ENCODE measurements around the gene FZD10.

- TF ChIP-seq CTCF (IDR thresholded peaks at IDR 0.05) = no peak
- TF ChIP-seq REST (IDR thresholded peaks at IDR 0.05; ENCODE audit: insufficient read depth in 1 of 2, low read depth in 2 of 2, low read length in 1 of 2) = no peak
- no peak for TF ChIP-seq POLR2AphosphoS5 (IDR thresholded peaks at IDR 0.05; ENCODE audit: low read depth, low read length)
- no peak for TF ChIP-seq TCF7L2 (IDR thresholded peaks at IDR 0.05; ENCODE audit: low read depth, low read length)
Measured at GRCh38 chr12:130152386-130152785, 9.9 kb upstream of the FZD10 start.
